HG03045 (cell line): ENCODE results near the gene HAX1.
"Not testable (repeated sequence)": the region's sequence is repeated elsewhere in the genome, so short reads cannot be mapped to it uniquely, and the experiment has no call there.

Experiments used
- ATAC-seq: cut with Tn5 transposase; IDR thresholded peaks from one replicate; pipeline ENCODE4 v1.9.1; 2021; ENCODE audit warnings: mild to moderate bottlenecking, moderate library complexity; ENCODE audit not compliant: unreplicated experiment

Gene HAX1

GRCh38 chr1:154276797-154277196 is 4.4 kb downstream of the HAX1 start:
- no peak for ATAC-seq

DNA sequence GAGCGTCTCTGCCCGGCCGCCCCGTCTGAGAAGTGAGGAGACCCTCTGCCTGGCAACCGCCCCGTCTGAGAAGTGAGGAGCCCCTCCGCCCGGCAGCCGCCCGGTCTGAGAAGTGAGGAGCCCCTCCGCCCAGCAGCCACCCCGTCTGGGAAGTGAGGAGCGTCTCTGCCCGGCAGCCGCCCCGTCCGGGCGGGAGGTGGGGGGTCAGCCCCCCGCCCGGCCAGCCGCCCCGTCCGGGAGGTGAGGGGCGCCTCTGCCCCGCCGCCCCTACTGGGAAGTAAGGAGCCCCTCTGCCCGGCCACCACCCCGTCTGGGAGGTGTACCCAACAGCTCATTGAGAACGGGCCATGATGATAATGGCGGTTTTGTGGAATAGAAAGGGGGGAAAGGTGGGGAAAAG is 15.2 kb downstream of the HAX1 start:
- ATAC-seq, result not testable (repeated sequence)

DNA sequence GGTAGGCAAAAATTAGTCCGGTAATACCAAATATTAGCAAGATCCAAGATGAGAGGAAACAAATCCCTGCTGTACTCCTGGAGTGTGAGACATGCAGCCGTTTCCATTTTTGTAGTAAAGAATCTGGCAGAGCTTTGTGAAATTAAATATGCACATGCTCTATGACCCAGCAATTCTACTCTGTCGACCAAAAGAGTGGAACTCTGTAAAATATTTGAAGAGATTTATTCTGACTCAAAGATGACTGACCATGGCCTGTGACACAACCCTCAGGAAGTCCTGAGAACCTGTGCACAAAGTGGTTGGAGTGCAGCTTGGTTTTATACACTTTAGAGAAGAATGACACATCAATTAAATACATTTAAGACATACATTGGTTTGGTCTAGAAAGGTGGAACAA is 16.2 kb downstream of the HAX1 start:
- ATAC-seq, result no peak

GRCh38 chr1:154290921-154291320 is 18.5 kb downstream of the HAX1 start:
- ATAC-seq, result no peak

DNA sequence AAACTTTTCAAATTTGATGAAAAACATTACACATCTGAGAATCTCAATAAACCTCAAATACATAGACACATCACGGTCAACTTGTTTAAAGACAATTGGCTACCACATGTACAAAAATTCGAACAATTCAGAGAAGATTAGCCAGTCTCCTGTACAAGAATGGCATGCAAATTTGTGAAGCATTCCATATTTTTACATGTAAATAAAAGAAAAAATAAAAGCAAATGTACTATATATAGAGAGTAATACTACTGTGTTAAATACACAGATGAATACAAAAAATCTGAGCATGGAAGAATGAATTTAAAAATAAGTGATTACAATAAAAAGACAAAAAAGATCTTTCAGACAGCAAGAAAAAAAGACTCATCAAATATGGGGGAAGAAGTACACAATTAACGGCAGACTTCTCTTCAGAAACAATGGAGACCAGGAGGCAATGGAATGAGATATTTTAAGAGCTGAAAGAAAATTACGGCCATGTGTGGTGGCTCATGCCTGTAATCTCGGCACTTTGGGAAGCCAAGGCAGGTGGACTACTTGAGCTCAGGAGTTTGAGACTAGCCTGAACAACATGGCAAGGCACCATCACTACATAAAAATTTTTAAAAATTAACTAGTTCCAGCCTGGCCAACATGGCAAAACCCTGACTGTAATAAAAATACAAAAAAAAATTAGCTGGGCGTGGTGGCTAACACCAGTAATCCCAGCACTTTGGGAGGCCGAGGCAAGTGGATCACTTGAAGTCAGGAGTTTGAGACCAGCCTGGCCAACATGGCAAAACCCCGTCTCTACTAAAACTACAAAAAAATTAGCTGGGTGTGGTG is 23.2 kb downstream of the HAX1 start:
- ATAC-seq, result no peak

- no peak for ATAC-seq
These were observed 29.2 kb downstream of the HAX1 start for GRCh38 chr1:154301582-154301981.

GRCh38 chr1:154304664-154305337 is 32.4 kb downstream of the HAX1 start:
- ATAC-seq, result peak; percentile 64

GRCh38 chr1:154306151-154306550 is 33.7 kb downstream of the HAX1 start:
- ATAC-seq, result no peak

DNA sequence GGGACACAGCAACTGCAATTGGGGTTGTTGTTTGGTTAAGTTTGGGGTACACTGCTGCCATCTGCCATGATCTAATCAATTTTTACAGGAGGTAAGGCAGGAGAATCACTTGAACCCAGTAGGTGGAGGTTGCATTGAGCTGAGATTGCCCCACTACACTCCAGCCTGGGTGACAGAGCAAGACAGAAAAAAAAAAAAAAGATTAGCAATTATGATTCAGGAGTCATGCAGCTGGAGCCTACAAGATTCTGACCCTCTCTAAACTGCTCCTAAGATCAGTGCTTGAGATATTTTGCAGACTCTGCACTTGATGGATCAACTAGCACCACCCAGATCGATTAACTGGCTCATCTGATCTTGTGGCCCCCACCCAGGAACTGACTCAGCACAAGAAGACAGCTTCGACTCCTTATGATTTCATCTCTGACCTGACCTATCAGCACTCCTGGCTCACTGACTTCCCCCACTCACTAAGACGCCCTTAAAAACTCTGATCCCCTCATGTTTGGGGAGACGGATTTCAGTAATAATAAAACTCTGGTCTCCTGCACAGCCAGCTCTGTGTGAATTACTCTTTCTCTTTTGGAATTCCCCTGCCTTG is 35.3 kb downstream of the HAX1 start:
- ATAC-seq, result not testable (repeated sequence)

- not testable (repeated sequence) for ATAC-seq
These were observed 36.7 kb downstream of the HAX1 start for GRCh38 chr1:154309136-154309535.

DNA sequence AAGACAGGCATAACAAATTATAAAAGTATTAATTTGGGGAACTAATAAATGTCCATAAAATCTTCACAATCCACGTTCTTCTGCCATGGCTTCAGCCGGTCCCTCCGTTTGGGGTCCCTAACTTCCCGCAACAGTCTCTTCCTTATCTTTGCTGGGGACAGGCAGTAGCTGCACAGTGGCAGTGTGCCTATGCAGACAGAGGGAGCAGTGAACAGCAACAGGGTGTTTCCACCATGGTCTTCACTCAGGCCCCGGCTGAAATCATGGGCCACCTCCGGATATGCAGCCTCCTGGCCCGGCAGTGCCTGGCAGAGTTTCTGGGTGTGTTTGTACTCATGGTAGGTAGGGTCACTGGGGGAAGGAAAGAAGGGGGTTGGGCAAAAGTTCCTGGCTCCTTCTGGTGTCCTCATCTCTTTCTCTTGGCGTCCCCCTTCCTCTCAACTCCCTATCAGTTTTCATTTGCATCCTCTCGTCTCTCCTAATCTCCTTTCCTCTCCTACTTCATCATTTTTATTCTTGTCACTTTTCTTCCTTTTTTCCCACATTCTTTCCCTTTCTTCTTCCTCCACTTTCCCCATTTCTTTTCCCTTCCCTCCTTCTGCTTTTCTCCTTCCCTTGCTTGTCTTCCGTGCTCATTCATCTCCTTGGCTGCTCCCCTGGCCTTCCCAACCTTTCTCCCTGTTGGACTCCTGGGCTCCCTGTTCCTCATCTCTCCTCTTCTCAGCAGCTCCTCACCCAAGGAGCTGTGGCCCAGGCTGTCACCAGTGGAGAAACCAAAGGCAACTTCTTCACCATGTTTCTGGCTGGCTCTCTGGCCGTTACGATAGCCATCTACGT is 40.0 kb downstream of the HAX1 start:
- ATAC-seq, result not testable (repeated sequence)

GRCh38 chr1:154313066-154313356 is 40.6 kb downstream of the HAX1 start:
- no peak for ATAC-seq

DNA sequence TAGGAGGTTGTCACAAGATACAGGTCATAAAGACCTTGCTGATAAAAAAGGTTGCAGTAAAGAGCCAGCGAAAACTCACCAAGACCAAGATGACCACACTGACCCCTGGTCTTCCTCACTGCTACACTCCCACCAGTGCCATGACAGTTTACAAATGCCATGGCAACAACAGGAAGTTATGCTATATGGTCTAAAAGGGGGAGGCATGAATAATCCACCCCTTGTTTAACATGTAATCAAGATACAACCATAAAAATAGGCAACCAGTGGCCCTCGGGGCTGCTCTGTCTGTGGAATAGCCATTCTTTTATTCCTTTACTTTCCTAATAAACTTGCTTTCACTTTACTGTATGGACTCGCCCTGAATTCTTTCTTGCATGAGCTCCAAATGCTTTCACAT is 41.8 kb downstream of the HAX1 start:
- not testable (repeated sequence) for ATAC-seq

DNA sequence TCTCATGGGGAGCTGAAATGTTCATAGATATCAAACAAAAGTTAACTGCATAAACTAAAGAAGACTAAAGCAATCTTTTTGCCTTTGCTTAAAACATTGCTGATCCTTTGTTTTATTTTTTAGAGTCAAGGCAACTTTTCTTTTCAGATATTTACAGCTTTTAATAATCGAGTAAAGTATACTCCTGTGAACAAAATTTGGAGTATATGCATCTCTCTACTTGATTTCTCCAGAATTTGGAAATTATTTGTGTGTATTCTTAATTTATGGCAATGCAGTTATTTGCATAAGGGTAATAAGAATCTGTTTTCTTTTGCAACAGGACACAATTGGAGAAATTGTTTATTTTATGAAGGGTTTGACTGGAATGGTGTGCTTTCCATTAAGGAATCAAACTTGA is 44.3 kb downstream of the HAX1 start:
- ATAC-seq, result no peak

GRCh38 chr1:154318386-154318785 is 46.0 kb downstream of the HAX1 start:
- no peak for ATAC-seq

DNA sequence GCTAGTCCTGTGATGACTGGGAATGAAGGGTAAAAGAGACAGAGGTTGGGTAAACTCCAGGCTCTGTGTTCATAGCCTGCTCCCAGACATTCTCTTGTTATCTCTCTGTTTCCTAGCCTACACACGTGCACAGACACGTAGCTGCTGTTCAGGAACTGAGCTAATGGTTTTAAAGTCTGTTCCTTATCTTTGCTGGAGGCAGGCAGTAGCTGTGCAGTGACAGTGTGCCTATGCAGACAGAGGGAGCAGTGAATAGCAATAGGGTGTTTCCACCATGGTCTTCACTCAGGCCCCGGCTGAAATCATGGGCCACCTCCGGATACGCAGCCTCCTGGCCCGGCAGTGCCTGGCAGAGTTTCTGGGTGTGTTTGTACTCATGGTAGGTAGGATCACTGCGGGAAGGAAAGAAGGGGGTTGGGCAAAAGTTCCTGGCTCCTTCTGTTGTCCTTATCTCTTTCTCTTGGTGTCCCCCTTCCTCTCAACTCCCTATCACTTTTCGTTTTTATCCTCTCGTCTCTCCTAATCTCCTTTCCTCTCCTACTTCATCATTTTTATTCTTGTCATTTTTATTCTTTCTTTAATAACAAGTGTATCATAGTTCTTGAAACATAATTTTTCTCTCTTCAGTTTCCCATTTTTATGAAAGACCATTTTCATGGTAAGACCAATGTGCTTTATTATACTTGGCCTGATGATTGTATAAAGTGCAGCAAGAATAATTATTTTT is 48.6 kb downstream of the HAX1 start, which contains the start of gene AQP10:
AQP10 (plus strand) TSS at position 212 of the 727 bp plus-strand sequence; CDS start at position 275, 63 bp downstream.
- ATAC-seq, result no peak

DNA sequence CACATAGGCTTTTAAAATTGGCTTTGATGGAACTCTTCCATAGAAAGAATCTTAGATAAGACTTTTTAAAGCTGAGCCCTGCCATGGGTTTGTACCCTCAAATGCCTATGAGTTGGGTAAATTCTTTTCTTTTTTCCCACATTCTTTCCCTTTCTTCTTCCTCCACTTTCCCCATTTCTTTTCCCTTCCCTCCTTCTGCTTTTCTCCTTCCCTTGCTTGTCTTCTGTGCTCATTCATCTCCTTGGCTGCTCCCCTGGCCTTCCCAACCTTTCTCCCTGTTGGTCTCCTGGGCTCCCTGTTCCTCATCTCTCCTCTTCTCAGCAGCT is 49.1 kb downstream of the HAX1 start:
- ATAC-seq, result not testable (repeated sequence)

GRCh38 chr1:154323493-154323892 is 51.1 kb downstream of the HAX1 start:
- no peak for ATAC-seq

GRCh38 chr1:154324241-154324640 is 51.8 kb downstream of the HAX1 start:
- no peak for ATAC-seq
